Cardiac fibroblast (primary cell): ENCODE results near the gene SAMD11.

Experiments used
- DNase-seq, 2 donors: peaks; one replicate each; pipeline versions ENCODE4 v3.0.0 to v3.0.0-alpha.2; 2010; ENCODE audit warnings: low read depth in 2 of 2
- H3K4me3 ChIP-seq, 2 donors: replicated peaks in 1 of 2; 1 replicate in 1 of 2; 2 replicates in 1 of 2; pipeline ENCODE4 v1.5.1; 2011; ENCODE audit warnings: low read depth in 2 of 2, low read length in 2 of 2, mild to moderate bottlenecking in 2 of 2, moderate library complexity in 1 of 2
- TF ChIP-seq, protein P1 (sequence below): IDR thresholded peaks from one replicate; pipeline ENCODE4 v1.5.1; 2011; ENCODE audit warnings: low read depth, mild to moderate bottlenecking, low read length, inconsistent platforms

The SAMD11 gene

DNA sequence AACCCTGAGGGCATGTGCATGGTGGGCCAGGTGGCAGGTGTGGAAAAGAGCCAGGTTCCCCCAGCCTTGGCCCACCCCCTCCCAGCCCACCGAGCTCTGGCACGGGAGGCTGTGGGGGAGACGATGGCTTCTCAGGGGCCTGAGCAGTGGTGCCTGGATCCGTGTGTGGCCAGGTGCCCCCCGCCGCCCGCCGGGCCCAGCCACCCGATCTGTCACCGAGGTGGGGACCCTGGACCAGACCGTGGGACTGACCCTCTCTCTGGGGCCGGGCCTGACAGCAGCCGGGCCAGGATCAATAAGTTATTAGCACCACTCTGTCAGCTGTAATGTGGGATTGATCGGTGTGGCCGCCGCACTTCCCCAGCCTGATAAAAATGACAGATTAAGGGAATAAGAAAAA is 13.8 kb downstream of the SAMD11 start:
- TF ChIP-seq, protein P1, sequence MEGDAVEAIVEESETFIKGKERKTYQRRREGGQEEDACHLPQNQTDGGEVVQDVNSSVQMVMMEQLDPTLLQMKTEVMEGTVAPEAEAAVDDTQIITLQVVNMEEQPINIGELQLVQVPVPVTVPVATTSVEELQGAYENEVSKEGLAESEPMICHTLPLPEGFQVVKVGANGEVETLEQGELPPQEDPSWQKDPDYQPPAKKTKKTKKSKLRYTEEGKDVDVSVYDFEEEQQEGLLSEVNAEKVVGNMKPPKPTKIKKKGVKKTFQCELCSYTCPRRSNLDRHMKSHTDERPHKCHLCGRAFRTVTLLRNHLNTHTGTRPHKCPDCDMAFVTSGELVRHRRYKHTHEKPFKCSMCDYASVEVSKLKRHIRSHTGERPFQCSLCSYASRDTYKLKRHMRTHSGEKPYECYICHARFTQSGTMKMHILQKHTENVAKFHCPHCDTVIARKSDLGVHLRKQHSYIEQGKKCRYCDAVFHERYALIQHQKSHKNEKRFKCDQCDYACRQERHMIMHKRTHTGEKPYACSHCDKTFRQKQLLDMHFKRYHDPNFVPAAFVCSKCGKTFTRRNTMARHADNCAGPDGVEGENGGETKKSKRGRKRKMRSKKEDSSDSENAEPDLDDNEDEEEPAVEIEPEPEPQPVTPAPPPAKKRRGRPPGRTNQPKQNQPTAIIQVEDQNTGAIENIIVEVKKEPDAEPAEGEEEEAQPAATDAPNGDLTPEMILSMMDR: no peak
- no peak overlapping the region for H3K4me3 ChIP-seq
- DNase-seq: no peak

DNA sequence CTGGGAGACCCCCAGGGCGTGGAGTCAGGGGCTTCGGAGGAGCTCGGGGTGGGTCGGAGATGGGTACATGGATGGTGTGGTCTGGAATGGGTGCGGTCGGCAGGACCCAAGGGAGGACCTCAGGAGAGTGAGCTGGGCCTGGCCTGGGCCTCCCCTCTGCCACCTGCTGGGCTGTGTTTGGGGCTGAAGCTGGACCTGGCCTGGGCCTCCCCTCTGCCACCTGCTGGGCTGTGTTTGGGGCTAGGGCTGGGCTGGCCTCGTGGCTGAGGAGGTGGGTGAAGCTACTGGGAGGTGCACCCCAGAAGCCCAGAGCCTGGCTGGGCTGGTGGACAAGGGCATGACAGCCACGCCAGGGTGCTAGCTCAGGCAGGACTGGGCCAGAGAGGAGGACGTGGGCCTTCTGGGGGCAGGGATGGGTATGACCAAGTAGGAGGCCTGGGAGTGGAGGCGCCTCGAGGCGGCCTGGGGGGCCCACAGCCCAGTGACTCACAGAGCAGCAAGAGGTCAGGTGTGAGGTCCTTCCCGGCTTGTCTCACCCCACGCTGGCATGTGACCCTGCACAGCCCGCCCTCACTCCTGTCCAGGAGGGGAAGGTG is 14.5 kb downstream of the SAMD11 start:
- DNase-seq: peak in 1 of 2 donors; percentile 31
- TF ChIP-seq, protein P1: peak; percentile 58
- H3K4me3 ChIP-seq: no peak overlapping the region

GRCh38 chr1:938711-939489 is 15.2 kb downstream of the SAMD11 start:
- TF ChIP-seq, protein P1: no peak
- no peak overlapping the region for H3K4me3 ChIP-seq
- no peak for DNase-seq

GRCh38 chr1:939511-940106 is 15.9 kb downstream of the SAMD11 start:
- no peak overlapping the region for H3K4me3 ChIP-seq
- TF ChIP-seq, protein P1: no peak
- DNase-seq: no peak

GRCh38 chr1:940107-941014 is 16.6 kb downstream of the SAMD11 start:
- peak overlapping the region; percentile 15 to 24 for H3K4me3 ChIP-seq
- TF ChIP-seq, protein P1: no peak
- DNase-seq: peak in 1 of 2 donors; percentile 72

DNA sequence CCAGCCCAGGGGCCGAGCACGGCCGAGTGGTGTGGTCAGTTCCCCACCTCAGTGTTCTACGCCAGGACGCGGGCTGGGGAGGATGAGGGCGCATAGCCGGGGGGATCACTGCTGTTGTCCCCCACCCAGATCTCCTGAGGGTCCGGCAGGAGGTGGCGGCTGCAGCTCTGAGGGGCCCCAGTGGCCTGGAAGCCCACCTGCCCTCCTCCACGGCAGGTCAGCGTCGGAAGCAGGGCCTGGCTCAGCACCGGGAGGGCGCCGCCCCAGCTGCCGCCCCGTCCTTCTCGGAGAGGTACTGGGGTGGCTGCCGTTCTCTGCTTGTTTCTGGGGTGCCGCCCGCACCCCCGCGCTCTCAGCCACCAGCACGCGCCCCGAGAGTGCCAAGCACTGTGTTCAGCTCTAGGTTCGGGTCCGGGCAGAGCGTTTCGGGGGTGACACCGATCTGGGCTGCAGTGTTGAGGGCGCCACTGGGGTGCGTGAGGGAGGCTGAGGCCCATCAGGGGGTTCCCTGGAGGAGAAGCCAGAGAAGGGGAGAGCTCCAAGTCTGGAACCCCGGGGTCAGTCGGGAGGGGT is 17.4 kb downstream of the SAMD11 start:
- DNase-seq: no peak
- H3K4me3 ChIP-seq: no peak overlapping the region
- TF ChIP-seq, protein P1: no peak
